ENCODE data around the gene DCAF16. TPM values are rescaled to one million over a fixed set of nuclear protein-coding genes. Genes with fewer than 3 reads are reported as not detected.
A peak's percentile ranks its signal among the peaks of the same experiment; 100 is the strongest.
"Not testable (repeated sequence)": the region's sequence is repeated elsewhere in the genome, so short reads cannot be mapped to it uniquely, and the experiment has no call there.

The DCAF16 gene
- 22.9 TPM for polyA plus RNA-seq (2012; ENCODE audit: insufficient read depth, insufficient read length, low read depth)

DNA sequence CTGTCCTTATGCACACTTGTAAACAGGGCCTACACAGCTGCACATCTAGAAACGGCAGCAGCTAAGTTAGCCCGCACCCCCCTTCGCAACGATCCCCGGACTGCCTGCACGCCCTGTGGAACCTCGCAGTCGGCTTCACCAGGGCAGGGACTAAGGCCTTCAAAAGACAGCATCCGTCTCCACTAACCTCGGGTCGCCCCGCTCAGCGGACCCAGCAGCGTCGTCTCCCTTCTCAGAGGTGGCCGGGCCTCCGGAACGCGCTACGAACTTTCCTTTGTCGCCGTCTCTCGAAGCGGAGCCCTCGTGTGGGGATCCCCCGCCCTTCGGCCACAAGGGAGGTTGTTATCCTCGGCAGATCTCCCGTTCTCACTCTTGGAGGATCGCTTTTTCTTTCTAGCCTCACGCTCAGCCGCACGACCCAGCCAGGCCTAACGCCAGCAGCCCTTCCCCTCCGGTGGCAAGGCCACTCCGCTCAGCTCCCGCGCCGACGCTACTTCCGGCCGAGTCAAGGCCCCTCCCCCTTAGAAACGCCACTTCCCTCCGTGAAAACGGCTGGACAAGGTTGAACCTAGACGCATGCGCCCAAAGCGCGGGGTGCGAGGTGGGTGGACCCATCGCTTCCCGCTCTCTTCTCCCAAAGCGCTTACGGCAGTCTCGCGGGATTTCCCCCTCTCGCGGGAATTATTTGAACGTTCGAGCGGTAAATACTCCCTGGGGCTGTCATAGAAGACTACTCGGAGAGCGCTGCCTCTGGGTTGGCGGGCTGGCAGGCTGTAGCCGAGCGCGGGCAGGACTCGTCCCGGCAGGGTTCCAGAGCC lies at the start of gene DCAF16, which contains the start of gene NCAPG:
Gene DCAF16, minus strand, starts transcription at position 498 of the 818 bp plus-strand sequence. CDS start 6,616 bp downstream, outside the sequence.
Gene NCAPG, plus strand, starts transcription at position 720 of the 818 bp plus-strand sequence. CDS start 99 bp downstream, outside the sequence.
- H3K36me3 ChIP-seq = peaks cover 27% of the 10 kb centered on the region
- no peaks in the 10 kb centered on the region for H3K9me3 ChIP-seq
- H3K4me1 ChIP-seq = peaks cover 6% of the 10 kb centered on the region; the same call in 1 of the 2 replicates
- H3K27me3 ChIP-seq = no peaks in the 10 kb centered on the region
- TF ChIP-seq, protein P1, sequence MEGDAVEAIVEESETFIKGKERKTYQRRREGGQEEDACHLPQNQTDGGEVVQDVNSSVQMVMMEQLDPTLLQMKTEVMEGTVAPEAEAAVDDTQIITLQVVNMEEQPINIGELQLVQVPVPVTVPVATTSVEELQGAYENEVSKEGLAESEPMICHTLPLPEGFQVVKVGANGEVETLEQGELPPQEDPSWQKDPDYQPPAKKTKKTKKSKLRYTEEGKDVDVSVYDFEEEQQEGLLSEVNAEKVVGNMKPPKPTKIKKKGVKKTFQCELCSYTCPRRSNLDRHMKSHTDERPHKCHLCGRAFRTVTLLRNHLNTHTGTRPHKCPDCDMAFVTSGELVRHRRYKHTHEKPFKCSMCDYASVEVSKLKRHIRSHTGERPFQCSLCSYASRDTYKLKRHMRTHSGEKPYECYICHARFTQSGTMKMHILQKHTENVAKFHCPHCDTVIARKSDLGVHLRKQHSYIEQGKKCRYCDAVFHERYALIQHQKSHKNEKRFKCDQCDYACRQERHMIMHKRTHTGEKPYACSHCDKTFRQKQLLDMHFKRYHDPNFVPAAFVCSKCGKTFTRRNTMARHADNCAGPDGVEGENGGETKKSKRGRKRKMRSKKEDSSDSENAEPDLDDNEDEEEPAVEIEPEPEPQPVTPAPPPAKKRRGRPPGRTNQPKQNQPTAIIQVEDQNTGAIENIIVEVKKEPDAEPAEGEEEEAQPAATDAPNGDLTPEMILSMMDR (IDR thresholded peaks at IDR 0.05; ENCODE audit: low read depth, low read length) = no peak
- H3K4me3 ChIP-seq (ENCODE audit: low read depth, low read length) = peak within 1 kb of the TSS; percentile 87
- peak; percentile 99 for DNase-seq

DNA sequence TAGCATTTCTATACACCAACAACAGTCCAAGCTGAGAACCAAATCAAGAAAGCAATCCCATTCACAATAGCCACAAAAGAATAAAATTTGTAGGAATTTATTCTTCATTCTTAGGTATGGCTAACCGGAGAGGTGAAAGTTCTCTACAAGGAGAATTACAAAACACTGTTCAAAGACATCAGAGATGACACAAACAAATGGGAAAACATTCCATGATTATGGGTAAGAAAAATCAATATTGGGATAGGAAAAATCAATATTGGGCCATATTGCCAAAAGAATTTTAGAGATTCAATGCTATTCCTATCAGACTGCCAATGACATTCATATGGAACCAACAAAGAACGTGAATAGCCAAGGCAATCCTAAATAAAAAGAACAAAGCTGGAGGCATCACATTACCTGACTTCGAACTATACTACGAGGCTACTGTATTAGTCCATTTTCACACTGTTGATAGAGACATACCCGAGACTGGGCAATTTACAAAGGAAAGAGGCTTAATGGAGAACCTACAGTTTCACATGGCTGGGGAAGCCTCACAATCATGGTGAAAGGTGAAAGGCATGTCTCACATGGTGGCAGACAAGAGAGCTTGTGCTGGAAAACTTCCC lies 49.3 kb upstream of the DCAF16 start:
- no peaks in the 10 kb centered on the region for H3K36me3 ChIP-seq
- H3K27me3 ChIP-seq = no peaks in the 10 kb centered on the region
- H3K9me3 ChIP-seq = no peaks in the 10 kb centered on the region
- peaks cover 6% of the 10 kb centered on the region for H3K4me1 ChIP-seq
- TF ChIP-seq, protein P1 (IDR thresholded peaks at IDR 0.05; ENCODE audit: low read depth, low read length) = no peak
- no peak for DNase-seq
- no peak overlapping the region for H3K4me3 ChIP-seq (ENCODE audit: low read depth, low read length)

DNA sequence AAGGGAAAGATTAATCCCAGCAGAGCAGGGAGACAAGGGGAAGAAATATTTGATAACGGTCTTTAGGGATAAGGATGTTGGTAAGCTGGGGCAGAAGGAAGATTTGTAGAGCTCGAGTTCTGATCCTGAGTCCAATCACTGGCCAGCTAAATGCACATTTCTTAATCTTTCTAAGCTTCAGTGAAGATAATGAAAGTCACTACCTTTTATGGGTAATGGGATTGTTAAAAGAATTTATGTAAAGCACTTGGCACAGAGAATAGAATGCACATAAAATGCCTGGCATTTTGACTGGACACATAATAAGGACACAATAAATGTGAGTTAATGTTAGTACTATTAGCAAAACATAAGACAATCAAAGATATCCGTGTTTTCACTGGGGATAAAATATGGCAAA lies 43.5 kb upstream of the DCAF16 start:
- H3K4me1 ChIP-seq = no peaks in the 10 kb centered on the region

DNA sequence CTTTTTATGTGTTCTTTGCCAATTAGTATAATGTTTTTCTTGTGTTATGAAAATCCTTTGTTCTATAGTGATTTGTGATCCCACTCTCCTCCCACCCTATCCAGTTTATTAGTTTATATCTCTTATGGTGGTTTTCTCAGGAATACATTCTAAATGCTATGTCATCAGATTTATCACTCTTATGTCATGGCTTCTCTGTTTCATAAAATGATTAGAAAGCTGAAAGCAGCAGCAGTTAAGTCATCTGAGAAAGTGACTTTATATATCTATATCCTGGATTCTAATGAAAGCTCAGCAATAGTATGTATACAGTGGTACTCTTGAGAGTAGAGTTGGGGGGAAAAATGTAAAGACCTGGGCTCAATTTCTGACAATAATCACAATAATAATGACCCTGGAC lies 41.4 kb upstream of the DCAF16 start:
- no peak for DNase-seq
- H3K9me3 ChIP-seq = no peaks in the 10 kb centered on the region
- no peak overlapping the region for H3K4me3 ChIP-seq (ENCODE audit: low read depth, low read length)
- peaks cover 5% of the 10 kb centered on the region; the same call in 1 of the 2 replicates for H3K36me3 ChIP-seq
- no peaks in the 10 kb centered on the region for H3K27me3 ChIP-seq
- TF ChIP-seq, protein P1 (IDR thresholded peaks at IDR 0.05; ENCODE audit: low read depth, low read length) = no peak
- H3K4me1 ChIP-seq = no peaks in the 10 kb centered on the region

More for the DNA sequence above, 43.5 kb upstream of the DCAF16 start:
- H3K36me3 ChIP-seq = no peaks in the 10 kb centered on the region
- TF ChIP-seq, protein P1 (IDR thresholded peaks at IDR 0.05; ENCODE audit: low read depth, low read length) = no peak
- no peak for DNase-seq
- H3K4me3 ChIP-seq (ENCODE audit: low read depth, low read length) = no peak overlapping the region
- H3K9me3 ChIP-seq = no peaks in the 10 kb centered on the region
- H3K27me3 ChIP-seq = no peaks in the 10 kb centered on the region

DNA sequence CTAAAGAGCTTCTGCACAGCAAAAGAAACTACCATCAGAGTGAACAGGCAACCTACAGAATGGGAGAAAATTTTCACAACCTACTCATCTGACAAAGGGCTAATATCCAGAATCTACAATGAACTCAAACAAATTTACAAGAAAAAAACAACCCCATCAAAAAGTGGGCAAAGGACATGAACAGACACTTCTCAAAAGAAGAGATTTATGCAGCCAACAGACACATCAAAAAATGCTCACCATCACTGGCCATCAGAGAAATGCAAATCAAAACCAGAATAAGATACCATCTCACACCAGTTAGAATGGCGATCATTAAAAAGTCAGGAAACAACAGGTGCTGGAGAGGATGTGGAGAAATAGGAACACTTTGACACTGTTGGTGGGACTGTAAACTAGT lies 39.7 kb upstream of the DCAF16 start:
- H3K27me3 ChIP-seq; H3K4me3 ChIP-seq (ENCODE audit: low read depth, low read length); H3K4me1 ChIP-seq; DNase-seq; H3K9me3 ChIP-seq: not testable (repeated sequence)
- H3K36me3 ChIP-seq = peaks cover 16% of the 10 kb centered on the region

DNA sequence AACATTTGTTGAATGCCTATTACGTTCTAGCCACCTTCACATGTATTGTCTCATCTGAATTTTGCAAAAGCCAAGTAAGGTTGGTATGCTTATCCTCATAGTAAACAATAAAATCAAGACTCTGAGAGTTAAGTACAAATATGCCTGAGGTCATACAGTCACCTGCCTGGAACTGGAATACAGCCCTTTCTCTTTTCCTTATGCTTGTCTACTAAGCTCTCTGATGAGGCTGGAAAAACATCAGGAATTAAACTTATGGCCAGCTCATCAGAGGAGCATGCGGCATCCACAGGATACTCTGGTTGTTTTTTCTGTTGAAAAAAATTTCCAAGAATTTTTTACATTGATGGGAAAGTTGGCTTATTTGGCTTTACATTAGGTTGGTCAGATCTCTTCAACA lies 35.7 kb upstream of the DCAF16 start:
- Histone ChIP-seq H3K9me3 (no peaks in the 10 kb centered on the region), H3K4me3 (ENCODE audit: low read depth, low read length) (no peak overlapping the region), H3K36me3 (peaks cover 54% of the 10 kb centered on the region), H3K27me3 (no peaks in the 10 kb centered on the region), H3K4me1 (no peaks in the 10 kb centered on the region)
- TF ChIP-seq, protein P1 (IDR thresholded peaks at IDR 0.05; ENCODE audit: low read depth, low read length) = no peak
- no peak for DNase-seq

All from BE2C (cell line).